Ascending aorta (tissue), 2 donors: ENCODE data around the gene MRPL4. TPM values are rescaled to one million over a fixed set of nuclear protein-coding genes. Genes with fewer than 3 reads are reported as not detected.

Experiments used
- DNase-seq, 2 donors: peaks; one replicate each; pipeline ENCODE4 v3.0.0-alpha.2; 2019; ENCODE audit warnings: low spot score in 2 of 2
- H3K27ac ChIP-seq, 2 donors: fragments of 200-600 bp; sonication (generic); one replicate each; pipeline ENCODE4 v1.5.1; 2016 to 2017; ENCODE audit warnings: mild to moderate bottlenecking in 1 of 2
- H3K27me3 ChIP-seq: fragments of 200-600 bp; sonication (generic); one replicate; pipeline ENCODE4 v1.5.1; 2017
- H3K36me3 ChIP-seq, 2 donors: fragments of 200-600 bp; sonication (generic); one replicate each; pipeline ENCODE4 v1.5.1; 2016
- H3K4me1 ChIP-seq, 2 donors: fragments of 200-600 bp; sonication (generic); one replicate each; pipeline ENCODE4 v1.5.1; 2016 to 2017; ENCODE audit warnings: mild to moderate bottlenecking in 1 of 2
- H3K4me3 ChIP-seq, 2 donors: fragments of 200-600 bp; sonication (generic); one replicate each; pipeline ENCODE4 v1.5.1; 2016 to 2017; ENCODE audit warnings: mild to moderate bottlenecking in 1 of 2
- H3K9me3 ChIP-seq, 2 donors: fragments of 200-600 bp; sonication (generic); one replicate each; pipeline ENCODE4 v1.5.1; 2016
- intact Hi-C: fragments of 100-400 bp; cut with DNase I; formaldehyde crosslinking; loops from one replicate; pipeline ENCODE4 v1.15.1; 2023
- total RNA-seq: library from RNA; depleted of rRNA; stranded (reverse); fragments of >200 nt; gene quantifications from one replicate; pipeline ENCODE4 v1.1.0, GENCODE V29; 2016
- TF ChIP-seq, protein P1 (sequence below), 3 experiments: fragments of 200-600 bp in 2 of 3; fragments of 450-650 bp in 1 of 3; sonication (generic) in 2 of 3; IDR thresholded peaks; one replicate each; pipeline ENCODE4 v1.5.1; 2016 to 2019; ENCODE audit warnings: antibody characterized with exemption in 3 of 3, mild to moderate bottlenecking in 1 of 3, moderate library complexity in 1 of 3

The MRPL4 gene
- total RNA-seq, 1 donor from 2014 or later = 72.9 TPM

DNA sequence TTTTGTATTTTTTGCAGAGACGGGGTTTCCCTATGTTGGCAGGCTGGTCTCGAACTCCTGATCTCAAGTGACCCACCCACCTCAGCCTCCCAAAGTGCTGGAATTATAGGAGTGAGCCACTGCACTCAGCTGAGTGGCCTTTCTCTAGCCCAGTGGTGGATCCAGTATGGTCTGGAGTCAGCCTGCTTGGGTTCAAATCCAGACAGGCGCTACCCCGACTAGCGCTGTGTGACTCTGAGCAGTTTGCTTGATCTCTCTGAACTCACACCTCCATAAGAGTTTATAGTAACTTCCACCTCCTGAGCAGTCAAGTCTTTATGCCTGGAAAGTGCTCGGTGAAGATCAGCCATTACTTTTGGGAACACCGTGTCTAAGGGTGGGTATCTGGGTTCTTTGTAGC, 31.3 kb upstream of the MRPL4 start:
- Histone ChIP-seq H3K27me3 (no peaks in the 10 kb centered on the region), H3K4me3 (no peak overlapping the region), H3K27ac (no peak overlapping the region), H3K9me3 (no peaks in the 10 kb centered on the region), H3K4me1 (no peaks in the 10 kb centered on the region), H3K36me3 (peaks cover 6 to 13% of the 10 kb centered on the region in 2 donors)
- DNase-seq = no peak
- TF ChIP-seq, protein P1, sequence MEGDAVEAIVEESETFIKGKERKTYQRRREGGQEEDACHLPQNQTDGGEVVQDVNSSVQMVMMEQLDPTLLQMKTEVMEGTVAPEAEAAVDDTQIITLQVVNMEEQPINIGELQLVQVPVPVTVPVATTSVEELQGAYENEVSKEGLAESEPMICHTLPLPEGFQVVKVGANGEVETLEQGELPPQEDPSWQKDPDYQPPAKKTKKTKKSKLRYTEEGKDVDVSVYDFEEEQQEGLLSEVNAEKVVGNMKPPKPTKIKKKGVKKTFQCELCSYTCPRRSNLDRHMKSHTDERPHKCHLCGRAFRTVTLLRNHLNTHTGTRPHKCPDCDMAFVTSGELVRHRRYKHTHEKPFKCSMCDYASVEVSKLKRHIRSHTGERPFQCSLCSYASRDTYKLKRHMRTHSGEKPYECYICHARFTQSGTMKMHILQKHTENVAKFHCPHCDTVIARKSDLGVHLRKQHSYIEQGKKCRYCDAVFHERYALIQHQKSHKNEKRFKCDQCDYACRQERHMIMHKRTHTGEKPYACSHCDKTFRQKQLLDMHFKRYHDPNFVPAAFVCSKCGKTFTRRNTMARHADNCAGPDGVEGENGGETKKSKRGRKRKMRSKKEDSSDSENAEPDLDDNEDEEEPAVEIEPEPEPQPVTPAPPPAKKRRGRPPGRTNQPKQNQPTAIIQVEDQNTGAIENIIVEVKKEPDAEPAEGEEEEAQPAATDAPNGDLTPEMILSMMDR (IDR thresholded peaks at IDR 0.05) = no peak
- intact Hi-C loops = no loop called here

DNA sequence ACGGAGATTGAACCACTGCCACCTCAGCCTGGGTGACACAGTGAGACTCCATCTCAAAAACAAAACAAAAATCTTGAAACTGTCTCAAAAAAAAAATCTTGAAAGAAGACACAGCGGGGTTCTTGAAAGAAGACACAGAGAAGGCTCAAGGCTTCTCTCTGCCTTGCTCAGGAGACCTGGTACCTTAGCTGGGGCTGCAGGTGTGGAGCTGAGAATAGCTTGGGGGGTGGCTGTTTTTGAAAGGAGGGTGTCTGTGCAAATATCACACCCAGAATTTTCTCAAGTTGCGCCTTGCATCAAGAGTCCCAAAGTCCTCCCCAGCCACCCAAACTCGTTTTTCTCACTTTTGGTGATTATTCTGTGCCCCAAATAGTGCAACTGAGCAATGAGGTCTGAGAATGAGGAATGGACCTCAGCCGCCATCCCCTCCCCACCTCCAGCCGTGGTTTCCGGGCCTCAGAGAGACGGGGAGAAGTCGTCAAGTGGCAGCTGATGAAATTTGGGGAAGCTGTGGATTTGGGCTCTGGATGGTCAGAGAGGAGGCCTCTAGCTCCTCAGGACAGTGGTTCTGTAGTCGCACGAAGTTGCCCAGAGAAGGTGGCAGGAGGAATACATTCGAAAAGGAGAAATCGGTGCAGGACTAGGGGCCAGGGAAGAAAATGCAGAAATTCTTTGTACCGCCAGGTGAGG, 29.7 kb upstream of the MRPL4 start:
- Histone ChIP-seq H3K27me3 (no peaks in the 10 kb centered on the region), H3K9me3 (no peaks in the 10 kb centered on the region), H3K27ac (no peak overlapping the region), H3K36me3 (peaks cover 6 to 13% of the 10 kb centered on the region in 2 donors), H3K4me1 (peaks cover 0 to 5% of the 10 kb centered on the region in 2 donors), H3K4me3 (no peak overlapping the region)
- intact Hi-C loops = no loop called here
- DNase-seq = no peak
- TF ChIP-seq, protein P1 (IDR thresholded peaks at IDR 0.05) = no peak

DNA sequence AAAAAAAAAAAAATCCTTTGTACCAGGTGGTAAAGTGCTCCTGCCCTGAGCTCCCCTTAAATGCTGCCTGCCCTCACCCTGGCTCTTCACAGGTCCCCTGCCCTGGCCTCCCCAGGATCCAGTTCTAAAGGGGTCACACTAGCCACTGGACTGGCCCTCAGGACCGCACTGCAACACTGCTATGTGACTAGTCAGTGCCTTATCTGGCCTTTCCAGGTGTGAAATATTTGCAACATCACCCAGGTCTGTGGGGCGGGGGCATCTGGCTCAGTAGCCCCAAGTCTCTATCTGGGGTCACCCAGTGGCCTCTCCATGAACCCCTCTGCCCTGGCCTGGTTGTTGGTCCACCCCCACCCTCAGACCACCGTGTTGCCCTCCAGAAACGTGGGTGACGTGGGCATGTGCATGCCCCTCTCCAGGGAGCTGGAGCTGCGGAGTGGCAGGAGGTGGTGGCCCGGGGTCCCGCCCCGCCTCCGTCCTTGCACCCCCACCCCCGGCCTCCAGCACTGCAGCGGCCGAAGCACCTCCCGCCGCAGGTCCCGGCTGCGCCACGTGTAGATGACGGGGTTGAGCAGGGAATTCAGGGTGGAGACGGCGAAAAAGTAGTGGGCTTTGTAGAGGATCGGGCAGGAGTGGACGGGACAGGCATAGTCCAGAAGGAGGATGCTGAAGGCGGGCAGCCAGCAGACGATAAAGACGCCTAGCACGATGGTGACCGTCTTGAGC, 28.4 kb upstream of the MRPL4 start:
- Histone ChIP-seq H3K36me3 (peaks cover 6 to 13% of the 10 kb centered on the region in 2 donors), H3K27ac (no peak overlapping the region)
- TF ChIP-seq, protein P1 (IDR thresholded peaks at IDR 0.05) = no peak

DNA sequence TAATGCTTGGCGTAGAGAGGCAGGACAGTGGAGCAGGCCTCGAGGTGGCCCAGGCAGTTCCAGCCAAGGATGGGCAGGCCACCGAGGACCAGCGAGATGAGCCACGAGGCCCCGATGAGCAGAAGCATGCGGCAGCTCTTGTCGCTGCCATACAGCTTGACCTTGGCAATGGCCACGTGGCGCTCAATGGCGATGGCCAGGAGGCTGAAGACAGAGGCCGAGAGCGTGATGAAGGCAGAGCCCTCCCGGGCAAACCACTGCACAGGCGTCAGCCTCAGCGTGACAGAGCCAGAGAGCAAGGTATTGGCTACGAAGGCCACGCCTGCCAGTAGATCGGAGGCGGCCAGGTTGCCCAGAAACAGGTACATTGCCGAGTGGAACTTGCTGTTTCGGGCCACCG, 27.7 kb upstream of the MRPL4 start:
- H3K36me3 ChIP-seq = peaks cover 6 to 13% of the 10 kb centered on the region in 2 donors
- H3K9me3 ChIP-seq = no peaks in the 10 kb centered on the region
- no peak overlapping the region for H3K4me3 ChIP-seq
- no peak overlapping the region for H3K27ac ChIP-seq
- H3K4me1 ChIP-seq = peaks cover 0 to 5% of the 10 kb centered on the region in 2 donors
- intact Hi-C loops = no loop called here
- TF ChIP-seq, protein P1 (IDR thresholded peaks at IDR 0.05) = no peak
- no peak for DNase-seq
- H3K27me3 ChIP-seq = no peaks in the 10 kb centered on the region

More for the DNA sequence above, 28.4 kb upstream of the MRPL4 start:
- Histone ChIP-seq H3K27me3 (no peaks in the 10 kb centered on the region), H3K4me3 (no peak overlapping the region), H3K4me1 (peaks cover 0 to 5% of the 10 kb centered on the region in 2 donors), H3K9me3 (no peaks in the 10 kb centered on the region)
- no peak for DNase-seq
- intact Hi-C loops = no loop called here

DNA sequence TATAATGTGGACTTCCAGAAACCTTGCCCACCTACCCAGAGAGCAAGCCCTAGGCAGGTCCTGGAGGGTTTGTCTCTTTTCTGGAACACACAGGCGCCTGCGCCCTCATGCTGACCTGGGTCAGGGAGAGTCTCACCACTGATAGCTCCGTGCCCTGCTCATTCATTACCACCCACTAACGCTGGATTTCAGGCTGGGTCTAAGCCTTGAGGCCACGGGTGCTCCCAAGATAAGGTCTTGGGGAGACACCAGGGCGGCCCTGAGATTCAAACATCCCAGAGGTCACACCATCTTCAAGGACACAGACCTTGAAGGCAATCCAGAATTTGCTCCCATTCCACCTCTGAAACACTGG, 26.0 kb upstream of the MRPL4 start:
- no peak overlapping the region for H3K4me3 ChIP-seq
- H3K4me1 ChIP-seq = peaks cover 0 to 9% of the 10 kb centered on the region in 2 donors
- TF ChIP-seq, protein P1 (IDR thresholded peaks at IDR 0.05) = no peak

More for the DNA sequence above, 26.0 kb upstream of the MRPL4 start:
- peaks cover 6 to 13% of the 10 kb centered on the region in 2 donors for H3K36me3 ChIP-seq
- intact Hi-C loops = no loop called here
- no peaks in the 10 kb centered on the region for H3K27me3 ChIP-seq
- H3K27ac ChIP-seq = peak overlapping the region; percentile 49 to 62
- no peaks in the 10 kb centered on the region for H3K9me3 ChIP-seq
- DNase-seq = no peak
